Fibroblast of mammary gland (primary cell): ENCODE data around the gene ITIH3.

Source experiments
- DNase-seq: peaks from one replicate; pipeline ENCODE4 v3.0.0-alpha.2; 2010; ENCODE audit warnings: low read depth
- H3K4me3 ChIP-seq: 2 replicates; pipeline ENCODE4 v1.5.1; 2011; ENCODE audit warnings: low read depth, mild to moderate bottlenecking, low read length, moderate library complexity; ENCODE audit not compliant: control insufficient read depth
- TF ChIP-seq, protein P1 (sequence below): conservative IDR thresholded peaks from 2 replicates; pipeline ENCODE4 v1.5.1; 2011; ENCODE audit warnings: low read depth, low read length, inconsistent platforms; ENCODE audit not compliant: control insufficient read depth, insufficient read depth

ITIH3 gene

DNA sequence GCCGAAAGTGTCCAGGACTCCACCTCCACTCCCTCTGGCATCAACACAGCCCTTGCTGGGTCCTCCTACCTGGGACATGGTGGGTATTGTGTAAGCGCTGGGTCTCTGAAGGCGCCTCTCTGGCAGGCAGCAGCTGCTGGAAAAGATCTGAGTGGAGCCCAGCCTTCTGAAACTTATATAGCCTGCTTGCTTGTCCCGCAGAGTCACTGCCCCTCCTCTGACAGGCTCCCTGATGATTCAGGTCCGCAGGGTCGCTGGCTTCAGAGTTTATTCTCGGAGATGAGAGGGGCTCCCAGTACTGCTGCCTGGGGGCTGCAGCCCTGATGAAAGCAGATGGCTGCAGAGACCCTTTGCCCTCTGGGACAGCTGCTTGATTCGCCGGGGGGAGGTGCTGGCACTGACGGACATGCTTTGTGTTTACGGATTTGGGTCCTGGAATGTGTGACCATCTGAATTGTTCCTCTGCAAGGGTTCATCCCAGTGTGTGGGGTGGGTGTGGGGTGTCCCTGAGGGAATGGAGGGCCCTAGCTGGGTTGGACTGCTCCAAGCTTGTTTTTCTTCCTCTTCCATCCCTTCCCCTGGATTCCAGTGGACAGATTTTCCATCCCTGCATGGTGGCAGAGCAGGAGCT lies 40.4 kb downstream of the ITIH3 start, which contains the start of gene MUSTN1:
TSS of gene MUSTN1 (minus strand) at position 149 of the 631 bp plus-strand sequence. CDS start at position 78, 71 bp downstream.
- TF ChIP-seq, protein P1, sequence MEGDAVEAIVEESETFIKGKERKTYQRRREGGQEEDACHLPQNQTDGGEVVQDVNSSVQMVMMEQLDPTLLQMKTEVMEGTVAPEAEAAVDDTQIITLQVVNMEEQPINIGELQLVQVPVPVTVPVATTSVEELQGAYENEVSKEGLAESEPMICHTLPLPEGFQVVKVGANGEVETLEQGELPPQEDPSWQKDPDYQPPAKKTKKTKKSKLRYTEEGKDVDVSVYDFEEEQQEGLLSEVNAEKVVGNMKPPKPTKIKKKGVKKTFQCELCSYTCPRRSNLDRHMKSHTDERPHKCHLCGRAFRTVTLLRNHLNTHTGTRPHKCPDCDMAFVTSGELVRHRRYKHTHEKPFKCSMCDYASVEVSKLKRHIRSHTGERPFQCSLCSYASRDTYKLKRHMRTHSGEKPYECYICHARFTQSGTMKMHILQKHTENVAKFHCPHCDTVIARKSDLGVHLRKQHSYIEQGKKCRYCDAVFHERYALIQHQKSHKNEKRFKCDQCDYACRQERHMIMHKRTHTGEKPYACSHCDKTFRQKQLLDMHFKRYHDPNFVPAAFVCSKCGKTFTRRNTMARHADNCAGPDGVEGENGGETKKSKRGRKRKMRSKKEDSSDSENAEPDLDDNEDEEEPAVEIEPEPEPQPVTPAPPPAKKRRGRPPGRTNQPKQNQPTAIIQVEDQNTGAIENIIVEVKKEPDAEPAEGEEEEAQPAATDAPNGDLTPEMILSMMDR, result no peak
- H3K4me3 ChIP-seq, result no peak within 1 kb of the TSS
- DNase-seq, result peak; percentile 7

DNA sequence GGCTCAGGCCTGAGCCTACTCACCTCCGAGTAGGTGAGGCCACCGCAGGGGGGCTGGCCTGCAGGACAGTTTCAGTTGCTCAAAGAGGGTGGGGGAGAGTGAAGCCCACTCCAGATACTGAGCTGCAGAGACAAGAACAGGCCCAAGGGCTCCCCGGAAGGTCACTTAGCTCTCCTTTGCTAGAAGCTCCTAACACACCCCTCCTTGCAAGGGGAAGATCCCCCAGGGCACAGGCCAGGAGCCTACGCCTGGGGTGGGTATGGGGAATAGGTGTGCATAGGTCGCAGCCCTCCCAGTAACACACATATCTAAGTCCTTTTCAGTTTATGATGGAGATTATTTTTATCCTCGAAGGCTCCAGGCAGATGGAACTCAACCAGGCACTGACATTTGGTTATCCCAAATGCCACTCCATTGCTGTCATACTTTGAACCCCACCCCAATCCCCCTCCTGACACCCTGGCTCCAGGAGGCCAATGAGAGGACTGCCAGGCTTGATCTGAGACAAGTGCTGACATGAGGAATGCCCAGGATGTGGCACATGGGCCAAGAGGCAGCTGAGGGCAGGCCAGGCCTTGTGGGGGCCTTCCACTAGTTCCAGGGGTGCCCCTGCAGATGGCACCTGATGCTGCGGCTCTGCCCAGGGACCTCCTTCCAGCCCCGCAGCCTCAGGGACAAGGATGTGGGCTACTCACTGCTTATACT lies 41.3 kb downstream of the ITIH3 start:
- no peak for DNase-seq
- no peak overlapping the region for H3K4me3 ChIP-seq
- TF ChIP-seq, protein P1, result no peak

- TF ChIP-seq, protein P1, result no peak
- no peak for DNase-seq
- no peak overlapping the region for H3K4me3 ChIP-seq
These were observed 41.9 kb downstream of the ITIH3 start for GRCh38 chr3:52836471-52836845.

DNA sequence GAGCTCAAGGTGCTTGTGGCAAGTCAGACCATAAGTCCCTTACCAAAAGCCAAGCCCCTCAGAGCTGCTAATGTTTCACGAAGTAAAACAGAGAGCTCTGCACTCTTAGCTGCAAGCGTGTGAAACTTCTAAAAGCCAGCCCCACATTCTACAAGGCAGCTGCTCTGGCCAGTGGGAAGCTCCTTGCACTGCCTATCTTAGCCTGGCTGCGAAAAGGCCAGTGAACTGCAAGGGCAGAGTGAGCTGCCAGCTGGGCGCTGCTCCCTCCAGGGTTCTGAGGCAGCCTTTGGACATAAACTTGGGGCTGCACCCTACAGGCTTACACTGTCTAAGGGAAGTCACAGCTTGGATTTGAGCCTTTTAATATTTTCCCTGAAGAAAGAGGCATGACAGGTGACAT lies 42.4 kb downstream of the ITIH3 start:
- TF ChIP-seq, protein P1, result no peak
- H3K4me3 ChIP-seq, result no peak overlapping the region
- DNase-seq, result no peak

DNA sequence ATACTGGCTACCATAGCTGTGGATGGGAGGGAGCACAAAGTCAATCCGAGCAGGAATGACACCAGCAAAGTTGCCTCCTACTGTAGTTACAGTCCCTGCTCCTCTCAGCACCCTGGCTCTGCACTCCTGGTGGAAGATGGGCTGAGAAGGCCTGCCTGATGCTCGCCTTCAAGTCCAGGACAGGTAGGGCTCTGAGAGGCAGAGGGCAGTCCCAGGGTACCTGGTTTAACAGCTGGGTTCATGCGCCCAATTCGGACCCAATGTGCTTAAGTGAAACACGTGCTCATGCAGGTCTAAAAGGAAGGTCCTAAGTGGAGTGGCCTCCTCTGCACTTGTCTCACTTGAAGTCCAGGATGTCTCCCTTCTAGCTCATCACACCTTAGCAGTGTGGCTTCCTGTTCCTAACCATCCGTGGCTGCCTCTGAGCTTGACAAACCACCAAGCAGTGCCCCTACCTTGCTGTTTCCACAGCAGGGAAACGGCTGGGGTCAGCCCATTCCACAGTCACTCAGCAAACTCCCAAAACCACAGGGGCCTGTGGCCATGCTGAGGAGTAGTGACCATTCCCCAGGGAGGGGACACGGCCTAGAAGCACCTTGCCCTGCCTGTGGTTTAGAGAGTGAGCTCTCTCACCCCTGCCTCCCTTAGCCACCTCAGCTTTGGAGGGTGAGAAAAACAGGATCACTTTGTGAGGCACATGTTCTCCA lies 44.1 kb downstream of the ITIH3 start:
- no peak for DNase-seq
- H3K4me3 ChIP-seq, result no peak overlapping the region
- TF ChIP-seq, protein P1, result no peak

DNA sequence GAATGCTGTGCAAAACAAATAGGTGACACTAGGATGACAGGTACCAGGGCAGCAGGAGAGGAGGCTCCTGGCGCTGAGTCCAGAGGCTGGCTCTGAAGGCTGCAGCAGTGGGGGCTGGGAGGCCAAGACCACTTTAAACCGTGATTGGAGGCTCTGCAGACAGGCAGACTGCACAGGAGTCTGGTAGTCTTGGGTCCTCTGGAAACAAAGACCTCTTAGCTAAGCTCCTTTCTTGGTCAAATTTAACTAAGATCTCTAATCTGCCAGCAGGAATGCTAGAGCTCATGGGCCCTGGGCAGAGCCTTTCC lies 44.6 kb downstream of the ITIH3 start:
- no peak for DNase-seq
- no peak overlapping the region for H3K4me3 ChIP-seq
- TF ChIP-seq, protein P1, result no peak
